MM.1S (cell line): ENCODE data around the gene FOSB.

Source experiments
- DNase-seq: peaks from one replicate; pipeline ENCODE4 v3.0.0-alpha.2; 2015
- H2AFZ ChIP-seq: fragments of 300-600 bp; sonication (generic); 2 replicates; pipeline ENCODE4 v1.6.0; 2016; ENCODE audit warnings: antibody characterized with exemption, low read length
- H3F3A ChIP-seq: fragments of 300-600 bp; sonication (generic); 2 replicates; pipeline ENCODE4 v1.6.1; 2016; ENCODE audit warnings: mild to moderate bottlenecking, antibody characterized with exemption, low read length, moderate library complexity, mixed read lengths; ENCODE audit not compliant: insufficient read depth
- H3K27ac ChIP-seq: fragments of 300-600 bp; sonication (generic); 2 replicates; pipeline ENCODE4 v1.5.1; 2016; ENCODE audit warnings: mild to moderate bottlenecking, low read length
- H3K27me3 ChIP-seq: fragments of 300-600 bp; sonication (generic); replicated peaks from 2 replicates; pipeline ENCODE4 v1.6.0; 2016; ENCODE audit warnings: low read length; ENCODE audit not compliant: insufficient read depth
- H3K36me3 ChIP-seq: fragments of 300-600 bp; sonication (generic); replicated peaks from 2 replicates; pipeline ENCODE4 v1.6.1; 2016; ENCODE audit warnings: mild to moderate bottlenecking, low read length, mixed read lengths; ENCODE audit not compliant: insufficient read depth
- H3K4me1 ChIP-seq: fragments of 300-600 bp; sonication (generic); 2 replicates; pipeline ENCODE4 v1.6.1; 2016; ENCODE audit warnings: low read length, mixed read lengths
- H3K4me2 ChIP-seq: fragments of 300-600 bp; sonication (generic); 2 replicates; pipeline ENCODE4 v1.6.0; 2016; ENCODE audit warnings: low read depth, low read length
- H3K4me3 ChIP-seq: fragments of 300-600 bp; sonication (generic); 2 replicates; pipeline ENCODE4 v1.5.1; 2016; ENCODE audit warnings: low read length, mixed read lengths
- H3K79me2 ChIP-seq: fragments of 300-600 bp; sonication (generic); 2 replicates; pipeline ENCODE4 v1.6.1; 2016; ENCODE audit warnings: mixed run types, low read length, mixed read lengths
- H3K9ac ChIP-seq: fragments of 300-600 bp; sonication (generic); 2 replicates; pipeline ENCODE4 v1.6.1; 2016; ENCODE audit warnings: low read length, mixed read lengths
- H3K9me2 ChIP-seq: fragments of 300-600 bp; sonication (generic); replicated peaks from 2 replicates; pipeline ENCODE4 v1.6.1; 2016; ENCODE audit warnings: mild to moderate bottlenecking, low read length, mixed read lengths; ENCODE audit not compliant: insufficient read depth
- H3K9me3 ChIP-seq: fragments of 300-600 bp; sonication (generic); replicated peaks from 2 replicates; pipeline ENCODE4 v1.6.1; 2016; ENCODE audit warnings: mild to moderate bottlenecking, low read length, mixed read lengths; ENCODE audit not compliant: insufficient read depth
- H4K20me1 ChIP-seq: fragments of 300-600 bp; sonication (generic); 2 replicates; pipeline ENCODE4 v1.6.1; 2016; ENCODE audit warnings: mild to moderate bottlenecking, low read length, moderate library complexity, mixed read lengths; ENCODE audit not compliant: insufficient read depth
- CTCF ChIP-seq: fragments of 300-600 bp; sonication (generic); IDR thresholded peaks from 2 replicates; pipeline ENCODE4 v1.5.1; 2016; ENCODE audit warnings: antibody characterized with exemption, low read length, mixed read lengths
- EZH2 ChIP-seq: fragments of 300-600 bp; sonication (generic); optimal IDR thresholded peaks from 2 replicates; pipeline ENCODE3; 2017; ENCODE audit warnings: low read depth, mild to moderate bottlenecking, antibody characterized with exemption, low read length, mixed read lengths
- EZH2phosphoT487 ChIP-seq: fragments of 300-600 bp; sonication (generic); IDR thresholded peaks from 2 replicates; pipeline ENCODE4 v1.6.1; 2018; ENCODE audit warnings: antibody characterized with exemption, low read length

Gene FOSB

GRCh38 chr19:45471111-45471930, 3.5 kb downstream of the FOSB start:
- no peak overlapping the region for H3K9ac ChIP-seq
- peaks cover 14% of the 10 kb centered on the region; the same call in 1 of the 2 replicates for H3F3A ChIP-seq
- DNase-seq, result no peak
- no peaks in the 10 kb centered on the region for H3K9me3 ChIP-seq
- H3K36me3 ChIP-seq, result no peaks in the 10 kb centered on the region
- no peak overlapping the region for H3K4me3 ChIP-seq
- H4K20me1 ChIP-seq, result no peaks in the 10 kb centered on the region
- TF ChIP-seq EZH2phosphoT487 (no peak), EZH2 (no peak), CTCF (no peak)
- no peaks in the 10 kb centered on the region for H3K4me1 ChIP-seq
- H2AFZ ChIP-seq, result no peak overlapping the region
- no peak overlapping the region for H3K27ac ChIP-seq
- no peaks in the 10 kb centered on the region for H3K79me2 ChIP-seq
- H3K4me2 ChIP-seq, result no peak overlapping the region
- no peaks in the 10 kb centered on the region; the same call in 1 of the 2 replicates for H3K27me3 ChIP-seq
- H3K9me2 ChIP-seq, result no peaks in the 10 kb centered on the region

- Histone ChIP-seq H3K79me2 (no peaks in the 10 kb centered on the region), H3F3A (peaks cover 14% of the 10 kb centered on the region; the same call in 1 of the 2 replicates), H3K9me2 (no peaks in the 10 kb centered on the region), H4K20me1 (no peaks in the 10 kb centered on the region), H3K9me3 (no peaks in the 10 kb centered on the region), H3K9ac (no peak overlapping the region), H3K4me2 (no peak overlapping the region), H3K36me3 (no peaks in the 10 kb centered on the region), H3K27ac (no peak overlapping the region), H3K27me3 (no peaks in the 10 kb centered on the region; the same call in 1 of the 2 replicates), H3K4me3 (no peak overlapping the region), H3K4me1 (no peaks in the 10 kb centered on the region), H2AFZ (no peak overlapping the region)
- DNase-seq, result no peak
- TF ChIP-seq CTCF (no peak), EZH2phosphoT487 (no peak), EZH2 (no peak)
Observed at GRCh38 chr19:45471931-45472562, 4.3 kb downstream of the FOSB start.

DNA sequence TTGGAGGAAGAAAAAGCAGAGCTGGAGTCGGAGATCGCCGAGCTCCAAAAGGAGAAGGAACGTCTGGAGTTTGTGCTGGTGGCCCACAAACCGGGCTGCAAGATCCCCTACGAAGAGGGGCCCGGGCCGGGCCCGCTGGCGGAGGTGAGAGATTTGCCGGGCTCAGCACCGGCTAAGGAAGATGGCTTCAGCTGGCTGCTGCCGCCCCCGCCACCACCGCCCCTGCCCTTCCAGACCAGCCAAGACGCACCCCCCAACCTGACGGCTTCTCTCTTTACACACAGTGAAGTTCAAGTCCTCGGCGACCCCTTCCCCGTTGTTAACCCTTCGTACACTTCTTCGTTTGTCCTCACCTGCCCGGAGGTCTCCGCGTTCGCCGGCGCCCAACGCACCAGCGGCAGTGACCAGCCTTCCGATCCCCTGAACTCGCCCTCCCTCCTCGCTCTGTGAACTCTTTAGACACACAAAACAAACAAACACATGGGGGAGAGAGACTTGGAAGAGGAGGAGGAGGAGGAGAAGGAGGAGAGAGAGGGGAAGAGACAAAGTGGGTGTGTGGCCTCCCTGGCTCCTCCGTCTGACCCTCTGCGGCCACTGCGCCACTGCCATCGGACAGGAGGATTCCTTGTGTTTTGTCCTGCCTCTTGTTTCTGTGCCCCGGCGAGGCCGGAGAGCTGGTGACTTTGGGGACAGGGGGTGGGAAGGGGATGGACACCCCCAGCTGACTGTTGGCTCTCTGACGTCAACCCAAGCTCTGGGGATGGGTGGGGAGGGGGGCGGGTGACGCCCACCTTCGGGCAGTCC, 5.0 kb downstream of the FOSB start:
- H4K20me1 ChIP-seq, result no peaks in the 10 kb centered on the region
- TF ChIP-seq CTCF (no peak), EZH2phosphoT487 (no peak), EZH2 (no peak)
- no peak overlapping the region for H3K4me2 ChIP-seq
- H3F3A ChIP-seq, result peaks cover 17% of the 10 kb centered on the region
- H3K4me1 ChIP-seq, result peaks cover 1% of the 10 kb centered on the region; the same call in 1 of the 2 replicates
- H3K9me3 ChIP-seq, result no peaks in the 10 kb centered on the region
- H2AFZ ChIP-seq, result no peak overlapping the region
- DNase-seq, result no peak
- no peak overlapping the region for H3K4me3 ChIP-seq
- no peak overlapping the region for H3K9ac ChIP-seq
- H3K79me2 ChIP-seq, result no peaks in the 10 kb centered on the region
- no peaks in the 10 kb centered on the region for H3K9me2 ChIP-seq
- no peak overlapping the region for H3K27ac ChIP-seq
- H3K36me3 ChIP-seq, result no peaks in the 10 kb centered on the region
- no peaks in the 10 kb centered on the region for H3K27me3 ChIP-seq
